GM18517 (cell line): Measurements from ENCODE around the gene ADGRA3.

Experiments
- ATAC-seq: cut with Tn5 transposase; IDR thresholded peaks from one replicate; pipeline ENCODE4 v1.9.1; 2021; ENCODE audit warnings: mild to moderate bottlenecking, moderate library complexity; ENCODE audit not compliant: unreplicated experiment

ADGRA3 gene

DNA sequence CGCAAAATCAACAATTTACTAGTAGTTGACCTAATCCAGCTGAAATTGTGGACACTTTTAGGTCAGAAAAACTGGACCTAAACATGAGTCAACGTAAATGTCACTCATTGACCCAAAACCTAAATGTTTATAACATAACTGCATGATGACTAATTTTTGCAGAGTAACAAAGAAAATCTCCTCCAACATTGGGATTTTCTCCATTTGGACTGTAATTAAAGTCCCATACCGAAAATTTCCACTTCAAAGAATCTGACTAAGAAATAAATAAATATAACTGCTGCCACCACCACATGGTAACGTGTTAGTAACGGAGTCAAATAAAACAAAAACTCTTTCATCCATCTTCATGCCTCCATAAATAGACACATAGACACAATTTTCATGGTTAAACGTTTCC lies 1.9 kb downstream of the ADGRA3 start:
- no peak for ATAC-seq

GRCh38 chr4:22512306-22512705 lies 3.6 kb downstream of the ADGRA3 start:
- ATAC-seq: no peak

- no peak for ATAC-seq
Observed at GRCh38 chr4:22510750-22511149, 5.1 kb downstream of the ADGRA3 start.

- ATAC-seq: no peak
Observed at GRCh38 chr4:22508376-22508775, 7.5 kb downstream of the ADGRA3 start.

GRCh38 chr4:22504922-22505321 lies 10.9 kb downstream of the ADGRA3 start:
- ATAC-seq: no peak

- ATAC-seq: no peak
Observed at GRCh38 chr4:22504447-22504846, 11.4 kb downstream of the ADGRA3 start.

DNA sequence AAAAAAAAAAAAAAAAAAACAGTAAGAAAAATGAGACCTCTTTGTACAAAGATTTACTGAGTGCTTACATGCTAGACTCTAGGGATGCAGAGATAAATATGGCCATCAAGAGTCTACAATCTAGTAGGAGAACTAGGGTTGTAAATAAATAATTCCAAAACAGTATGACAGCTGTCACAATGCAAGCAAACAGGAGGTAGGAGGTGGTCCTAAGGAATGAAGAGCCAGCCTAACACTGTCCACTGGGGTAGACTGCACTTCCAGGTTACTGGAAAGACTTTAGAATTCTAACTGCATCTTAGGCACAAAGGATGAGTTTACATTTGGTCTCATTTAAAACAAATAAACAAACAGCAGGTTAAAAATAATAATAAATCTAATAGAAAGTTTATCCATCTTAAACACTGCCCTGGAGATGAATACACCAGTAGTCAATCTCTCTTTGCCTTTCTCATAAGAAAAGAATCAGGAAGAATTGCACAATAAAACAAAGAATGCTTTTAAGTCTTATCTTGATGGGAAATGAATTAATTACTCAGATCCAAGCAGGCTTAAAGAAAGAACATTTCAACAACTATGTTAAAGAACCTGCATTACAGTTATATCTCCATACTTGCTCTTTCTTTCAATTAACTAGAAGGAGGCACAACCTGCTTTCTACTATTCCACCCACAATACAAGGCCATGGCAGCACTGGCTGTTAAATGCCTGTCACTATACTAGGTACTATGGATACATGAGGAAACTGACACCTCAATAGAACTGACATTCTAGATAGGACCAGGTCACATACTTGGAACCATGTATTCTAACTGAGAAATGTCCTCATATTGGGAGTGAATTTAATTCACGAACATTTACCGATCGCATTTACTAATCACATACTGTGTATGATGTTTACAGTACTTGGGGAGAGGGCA lies 12.7 kb downstream of the ADGRA3 start:
- ATAC-seq: no peak

GRCh38 chr4:22501715-22502095 lies 14.2 kb downstream of the ADGRA3 start:
- ATAC-seq: no peak

DNA sequence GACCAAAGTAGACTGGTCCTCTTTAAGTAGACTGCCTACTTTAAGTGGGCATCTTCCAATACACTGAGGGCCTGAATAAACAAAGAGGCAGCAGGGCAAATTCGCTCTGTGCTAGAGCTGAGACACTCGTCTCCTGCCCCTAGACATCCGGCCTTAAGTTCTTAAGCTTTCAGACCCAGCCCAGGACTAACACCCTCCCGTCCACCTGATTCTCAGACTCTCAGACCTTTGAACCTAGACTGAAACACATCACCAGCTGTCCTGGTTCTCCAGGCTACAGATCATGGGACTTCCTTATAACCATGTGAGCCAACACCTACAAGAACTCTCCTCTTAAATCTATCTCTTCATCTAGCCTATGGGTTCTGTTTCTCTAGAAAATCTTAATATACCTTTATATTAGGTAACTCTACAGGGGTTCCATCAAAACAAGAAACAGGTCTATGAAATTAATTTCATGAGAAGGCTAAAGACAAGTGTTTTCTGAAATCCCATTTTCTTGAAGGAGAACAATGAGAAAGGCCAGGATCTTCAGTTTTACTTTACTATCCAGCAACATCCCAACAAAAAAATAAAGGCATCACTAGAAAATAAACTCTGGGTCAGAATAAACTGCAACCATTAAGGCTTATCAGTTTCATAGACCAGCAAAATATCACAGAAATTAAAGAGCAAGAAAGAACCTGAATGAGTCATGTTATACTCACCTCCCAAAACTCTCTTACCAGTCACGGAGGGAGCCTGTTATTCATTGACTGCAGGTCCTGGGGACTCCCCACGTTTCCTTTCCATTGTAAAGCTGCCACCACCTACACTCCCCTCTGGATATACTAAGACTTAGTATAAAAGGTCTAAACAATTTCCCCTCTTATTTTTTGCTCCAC lies 14.8 kb downstream of the ADGRA3 start:
- ATAC-seq: no peak

- no peak for ATAC-seq
Observed at GRCh38 chr4:22500128-22500611, 15.7 kb downstream of the ADGRA3 start.

GRCh38 chr4:22498866-22499265 lies 17.0 kb downstream of the ADGRA3 start:
- no peak for ATAC-seq

DNA sequence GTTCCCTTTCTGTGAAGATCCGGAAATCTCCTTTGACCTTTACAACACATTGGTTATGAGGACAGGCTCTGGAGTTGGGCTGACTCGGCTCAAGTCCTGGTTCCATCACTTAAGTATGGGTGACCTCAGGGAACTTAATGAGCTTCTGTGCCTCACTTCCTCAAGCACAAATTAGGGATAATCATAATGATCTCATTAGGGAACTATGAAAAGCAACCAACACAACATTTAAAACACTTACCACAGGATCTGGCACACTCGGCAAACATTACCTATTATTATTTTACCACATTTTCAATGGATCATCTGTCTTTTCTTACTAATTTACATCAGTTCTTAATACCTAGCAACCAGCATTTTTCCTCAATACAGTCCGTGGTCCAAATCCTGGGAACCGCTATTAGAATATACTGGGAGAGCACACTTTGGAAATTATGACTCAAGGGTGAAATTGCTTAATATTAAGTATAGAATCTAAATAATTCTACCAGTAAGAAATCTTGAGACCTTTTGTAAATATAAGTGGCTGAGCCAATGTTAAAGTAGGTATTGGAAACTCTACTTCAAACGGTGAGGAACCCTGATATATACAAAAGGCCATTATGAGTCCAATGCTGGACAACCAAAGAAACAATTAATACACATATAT lies 19.6 kb downstream of the ADGRA3 start:
- ATAC-seq: no peak

- no peak for ATAC-seq
Observed at GRCh38 chr4:22493523-22493922, 22.3 kb downstream of the ADGRA3 start.

DNA sequence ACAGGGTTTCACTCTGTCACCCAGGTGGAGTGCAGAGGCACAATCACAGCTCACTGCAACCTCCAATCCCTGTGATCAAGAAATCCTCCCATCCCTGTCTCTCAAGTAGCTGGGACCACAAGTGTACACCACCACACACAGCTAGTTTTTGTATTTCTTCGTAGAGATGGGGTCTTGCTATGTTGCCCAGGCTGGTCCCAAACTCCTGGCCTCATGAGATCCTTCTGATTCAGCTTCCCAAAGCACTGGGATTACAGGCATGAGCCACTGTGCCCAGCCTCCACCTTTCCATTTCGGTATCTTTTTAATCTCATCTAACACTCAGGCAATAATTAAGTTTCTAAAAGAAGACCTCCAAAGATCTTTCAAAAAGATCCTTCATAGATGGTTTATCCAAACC lies 22.9 kb downstream of the ADGRA3 start:
- no peak for ATAC-seq

DNA sequence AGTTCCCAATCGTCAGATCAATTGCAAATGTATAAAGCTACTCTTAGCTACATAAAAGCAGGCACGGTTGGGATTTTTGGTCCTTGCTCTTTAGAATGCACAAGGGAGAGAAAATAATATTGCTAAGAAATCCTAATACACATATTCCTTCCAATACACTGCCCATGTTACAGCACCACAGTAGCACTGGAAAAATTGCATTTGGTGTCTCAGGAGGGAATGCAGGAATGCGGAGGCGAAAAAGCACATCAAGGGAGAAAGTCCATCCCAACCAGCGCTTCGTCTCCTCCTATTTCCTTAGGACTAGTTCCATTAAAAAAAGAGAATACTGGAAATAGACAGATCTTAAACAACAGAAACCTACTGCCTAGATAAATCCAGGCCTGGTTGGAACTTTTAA lies 23.9 kb downstream of the ADGRA3 start:
- ATAC-seq: no peak

DNA sequence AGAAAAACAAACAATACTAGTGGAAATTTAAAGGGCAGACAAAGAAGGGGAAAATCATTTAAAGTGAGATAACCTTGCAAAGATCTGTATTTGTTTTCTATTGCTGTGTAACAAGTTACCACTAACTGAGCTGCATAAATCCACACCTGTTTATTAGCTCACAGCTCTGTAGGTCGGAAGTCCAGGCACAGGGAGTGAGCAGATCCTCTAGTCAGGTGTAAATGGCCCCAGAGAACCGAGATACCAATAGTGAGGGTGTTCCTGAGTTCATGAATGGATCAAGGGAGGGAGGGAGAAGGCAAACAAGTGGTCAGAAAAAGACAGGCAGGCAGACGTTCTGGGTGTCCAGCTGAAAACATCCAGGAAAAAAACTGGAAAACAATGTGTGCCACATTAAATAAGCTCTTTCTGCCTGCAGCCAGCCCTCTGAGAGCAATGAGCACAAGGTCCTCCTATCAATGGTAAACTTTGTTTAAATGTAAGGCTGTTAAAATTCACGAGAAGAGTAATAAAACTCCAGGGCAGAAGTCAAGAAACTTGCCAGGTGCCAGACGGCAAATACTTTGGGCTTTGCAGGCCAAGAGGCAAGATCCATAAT lies 25.0 kb downstream of the ADGRA3 start:
- ATAC-seq: no peak

DNA sequence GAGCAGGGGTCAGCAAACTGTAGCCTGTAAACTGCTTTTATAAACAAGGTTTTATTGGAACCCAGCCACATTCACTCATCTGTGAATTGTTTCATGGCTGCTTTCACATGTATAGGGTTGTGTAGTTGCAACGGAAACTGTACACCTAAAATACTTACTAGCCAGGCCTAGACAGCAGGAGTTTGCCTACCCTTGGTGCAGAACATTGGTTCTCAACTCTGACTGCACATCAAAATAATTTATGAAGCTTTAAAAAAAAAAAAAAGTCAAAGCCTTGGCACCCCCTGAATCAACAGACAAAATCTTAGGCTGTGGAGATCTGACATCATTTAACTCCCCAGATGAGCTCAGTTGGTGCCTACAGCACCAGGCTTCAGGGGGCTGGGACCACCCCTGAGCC lies 27.8 kb downstream of the ADGRA3 start:
- ATAC-seq: no peak

GRCh38 chr4:22487328-22487727 lies 28.5 kb downstream of the ADGRA3 start:
- ATAC-seq: no peak

DNA sequence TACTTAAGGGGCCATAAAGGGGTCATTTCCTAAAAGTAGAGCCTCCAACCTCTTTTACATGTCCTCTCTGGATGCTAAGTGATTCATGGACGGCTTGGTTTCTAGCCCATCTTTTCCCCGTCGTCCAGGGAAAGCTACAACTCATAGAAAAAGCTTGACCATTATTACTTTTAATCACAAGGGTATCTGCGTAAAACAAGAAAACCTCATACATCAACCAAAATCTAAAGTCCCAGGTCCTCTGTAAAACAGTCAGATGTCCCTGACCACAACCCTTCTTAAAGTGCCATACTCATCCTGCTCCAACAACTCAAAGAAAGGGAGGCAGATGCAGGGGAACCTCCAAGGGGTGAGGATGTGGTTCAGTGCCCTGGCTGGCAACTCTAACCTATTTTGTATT lies 29.6 kb downstream of the ADGRA3 start:
- no peak for ATAC-seq

DNA sequence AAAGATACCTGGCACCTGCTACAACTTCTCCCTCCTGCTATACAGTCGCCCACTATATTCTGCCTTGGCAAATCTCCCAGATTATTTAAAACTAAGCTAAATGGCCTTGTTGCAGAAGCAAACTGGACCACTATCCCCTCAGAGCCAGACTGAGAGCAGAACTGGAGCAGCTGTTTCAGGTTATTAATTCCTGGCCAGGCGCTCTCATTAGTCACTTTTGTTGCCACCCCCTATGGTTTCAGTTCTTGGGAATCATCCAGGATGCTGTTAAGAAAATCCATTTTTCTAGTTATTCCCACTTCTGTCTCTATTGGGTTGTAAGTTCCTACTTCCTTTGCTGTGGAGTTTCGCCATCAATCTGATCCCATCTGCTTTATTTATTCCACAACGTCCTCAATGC lies 30.1 kb downstream of the ADGRA3 start:
- no peak for ATAC-seq

DNA sequence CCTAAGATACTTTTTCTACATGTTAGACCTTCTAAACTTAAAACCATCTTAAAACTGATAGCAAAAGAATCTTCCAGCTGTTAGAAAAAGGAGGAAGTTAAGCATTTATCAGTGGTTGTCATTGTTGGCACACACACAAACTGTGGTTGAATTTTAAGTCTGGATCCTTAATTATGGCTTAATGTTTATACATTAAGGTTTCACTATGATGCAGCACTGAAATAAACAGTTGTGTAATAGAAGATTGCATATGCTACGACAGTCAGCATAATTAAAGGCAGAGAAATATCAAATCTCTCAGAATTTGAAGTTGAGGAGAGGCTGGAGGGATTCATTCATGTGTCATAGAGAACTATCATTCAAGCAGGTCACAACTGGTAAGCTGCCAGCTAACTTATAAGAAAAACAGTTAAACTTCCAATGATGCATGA lies 32.3 kb downstream of the ADGRA3 start:
- no peak for ATAC-seq
